Fibroblast of lung (primary cell): ENCODE measurements around the gene FBXL2. TPM values are rescaled to one million over a fixed set of nuclear protein-coding genes. Genes with fewer than 3 reads are reported as not detected.

ENCODE experiments used
- DNase-seq, 2 donors: peaks; one replicate each; pipeline versions ENCODE4 v3.0.0 to v3.0.0-alpha.2; 2010; ENCODE audit warnings: low read depth in 2 of 2
- H2AFZ ChIP-seq: 2 replicates; pipeline ENCODE4 v1.5.1; 2012; ENCODE audit warnings: low read length, control low read depth, inconsistent platforms
- H3K27ac ChIP-seq: 2 replicates; pipeline ENCODE4 v1.5.1; 2011; ENCODE audit warnings: low read length, control low read depth; ENCODE audit not compliant: insufficient read depth
- H3K27me3 ChIP-seq: 2 replicates; pipeline ENCODE4 v1.5.1; 2011; ENCODE audit warnings: mild to moderate bottlenecking, low read length; ENCODE audit not compliant: control insufficient read depth, insufficient read depth
- H3K36me3 ChIP-seq: 2 replicates; pipeline ENCODE4 v1.5.1; 2011; ENCODE audit warnings: low read length; ENCODE audit not compliant: control insufficient read depth, insufficient read depth
- H3K4me1 ChIP-seq: 2 replicates; pipeline ENCODE4 v1.5.1; 2011; ENCODE audit warnings: low read length; ENCODE audit not compliant: control insufficient read depth, insufficient read depth; ENCODE audit errors: extremely low read depth
- H3K4me2 ChIP-seq: 2 replicates; pipeline ENCODE4 v1.5.1; 2011; ENCODE audit warnings: low read length, control low read depth; ENCODE audit not compliant: insufficient read depth; ENCODE audit errors: extremely low read depth
- H3K4me3 ChIP-seq, 4 experiments: fragments of 200-600 bp in 1 of 4; sonication (generic) in 1 of 4; replicated peaks in 1 of 4; 2 replicates each; pipeline ENCODE4 v1.5.1; 2011 to 2016; ENCODE audit warnings: low read length in 4 of 4, low read depth in 3 of 4, mild to moderate bottlenecking in 3 of 4, control low read depth in 2 of 4, inconsistent platforms in 1 of 4, mixed read lengths in 1 of 4; ENCODE audit not compliant: insufficient read depth in 1 of 4; ENCODE audit errors: control extremely low read depth in 1 of 4
- H3K79me2 ChIP-seq: 2 replicates; pipeline ENCODE4 v1.5.1; 2012; ENCODE audit warnings: mild to moderate bottlenecking, low read length, inconsistent platforms; ENCODE audit not compliant: control insufficient read depth, insufficient read depth
- H3K9ac ChIP-seq: 2 replicates; pipeline ENCODE4 v1.5.1; 2011; ENCODE audit warnings: mild to moderate bottlenecking, low read length, control low read depth; ENCODE audit not compliant: insufficient read depth
- H3K9me3 ChIP-seq: 2 replicates; pipeline ENCODE4 v1.5.1; 2012; ENCODE audit warnings: low read depth, low read length; ENCODE audit not compliant: control insufficient read depth, insufficient read depth
- H4K20me1 ChIP-seq: 2 replicates; pipeline ENCODE4 v1.5.1; 2011; ENCODE audit warnings: low read length; ENCODE audit not compliant: control insufficient read depth, insufficient read depth; ENCODE audit errors: extremely low read depth
- CTCF ChIP-seq, 2 donors: IDR thresholded peaks in 1 of 2; conservative IDR thresholded peaks in 1 of 2; 1 replicate in 1 of 2; 2 replicates in 1 of 2; pipeline ENCODE4 v1.5.1; 2011 to 2012; ENCODE audit warnings: low read length in 2 of 2, control low read depth in 1 of 2, inconsistent platforms in 1 of 2, low read depth in 1 of 2, mild to moderate bottlenecking in 1 of 2
- EZH2 ChIP-seq: IDR thresholded peaks from 2 replicates; pipeline ENCODE4 v1.5.1; 2012; ENCODE audit warnings: low read length, control low read depth, mild to moderate bottlenecking; ENCODE audit errors: missing control alignments
- polyA plus RNA-seq, 2 donors: library from polyadenylated mRNA; depleted of rRNA in 1 of 2; stranded (reverse) in 1 of 2; unstranded in 1 of 2; fragments of >200 nt; gene quantifications; 2 replicates each; pipeline ENCODE4 v1.2.1, GENCODE V29; 2011 to 2012; ENCODE audit warnings: missing spikeins in 1 of 2
- total RNA-seq: library from RNA; depleted of rRNA; stranded (reverse); fragments of >200 nt; gene quantifications from 2 replicates; pipeline ENCODE4 v1.2.1, GENCODE V29; 2014

Gene FBXL2
- total and polyA plus RNA-seq, 2 donors (not counting 1 experiment from before 2014, with no cell fraction given) = 16.2 to 26.5 TPM

- Histone ChIP-seq H2AFZ (no peak overlapping the region), H3K79me2 (no peaks in the 10 kb centered on the region), H3K36me3 (no peaks in the 10 kb centered on the region), H3K9me3 (no peaks in the 10 kb centered on the region), H3K4me1 (no peaks in the 10 kb centered on the region), H3K27ac (no peak overlapping the region), H3K27me3 (no peaks in the 10 kb centered on the region), H3K4me2 (no peak overlapping the region), H4K20me1 (no peaks in the 10 kb centered on the region), H3K4me3 (no peak overlapping the region), H3K9ac (no peak overlapping the region)
- DNase-seq = no peak
- TF ChIP-seq CTCF (conservative IDR thresholded peaks at IDR 0.05 in 1 of 2, IDR thresholded peaks at IDR 0.05 in 1 of 2; ENCODE audit: low read depth in 1 of 2, low read length in 2 of 2) (no peak), EZH2 (no peak)
Measured at GRCh38 chr3:33231756-33232465, 45.3 kb upstream of the FBXL2 start.

- Histone ChIP-seq H2AFZ (no peak overlapping the region), H3K9ac (no peak overlapping the region), H3K9me3 (no peaks in the 10 kb centered on the region), H3K79me2 (no peaks in the 10 kb centered on the region), H3K4me2 (no peak overlapping the region), H3K4me3 (no peak overlapping the region), H3K36me3 (no peaks in the 10 kb centered on the region), H3K27ac (no peak overlapping the region), H3K27me3 (no peaks in the 10 kb centered on the region), H3K4me1 (no peaks in the 10 kb centered on the region), H4K20me1 (no peaks in the 10 kb centered on the region)
- TF ChIP-seq CTCF (conservative IDR thresholded peaks at IDR 0.05 in 1 of 2, IDR thresholded peaks at IDR 0.05 in 1 of 2; ENCODE audit: low read depth in 1 of 2, low read length in 2 of 2) = no peak
- TF ChIP-seq EZH2 = no peak
- no peak for DNase-seq
Measured at GRCh38 chr3:33233884-33234283, 43.4 kb upstream of the FBXL2 start.

- no peaks in the 10 kb centered on the region for H3K9me3 ChIP-seq
- H3K79me2 ChIP-seq = no peaks in the 10 kb centered on the region
Measured at GRCh38 chr3:33236005-33236404, 41.2 kb upstream of the FBXL2 start.

More at GRCh38 chr3:33236005-33236404, 41.2 kb upstream of the FBXL2 start:
- no peak for DNase-seq
- Histone ChIP-seq H3K4me1 (no peaks in the 10 kb centered on the region), H3K9ac (no peak overlapping the region), H3K27ac (no peak overlapping the region), H3K4me3 (no peak overlapping the region), H4K20me1 (no peaks in the 10 kb centered on the region), H2AFZ (no peak overlapping the region), H3K36me3 (no peaks in the 10 kb centered on the region), H3K27me3 (no peaks in the 10 kb centered on the region), H3K4me2 (no peak overlapping the region)
- no peak for TF ChIP-seq EZH2
- TF ChIP-seq CTCF (conservative IDR thresholded peaks at IDR 0.05 in 1 of 2, IDR thresholded peaks at IDR 0.05 in 1 of 2; ENCODE audit: low read depth in 1 of 2, low read length in 2 of 2) = no peak
